ENCODE data around the gene LHFPL3. TPM values are rescaled to one million over a fixed set of nuclear protein-coding genes. Genes with fewer than 3 reads are reported as not detected.

LHFPL3 gene
- total RNA-seq, 1 experiment from 2014 or later: not detected

DNA sequence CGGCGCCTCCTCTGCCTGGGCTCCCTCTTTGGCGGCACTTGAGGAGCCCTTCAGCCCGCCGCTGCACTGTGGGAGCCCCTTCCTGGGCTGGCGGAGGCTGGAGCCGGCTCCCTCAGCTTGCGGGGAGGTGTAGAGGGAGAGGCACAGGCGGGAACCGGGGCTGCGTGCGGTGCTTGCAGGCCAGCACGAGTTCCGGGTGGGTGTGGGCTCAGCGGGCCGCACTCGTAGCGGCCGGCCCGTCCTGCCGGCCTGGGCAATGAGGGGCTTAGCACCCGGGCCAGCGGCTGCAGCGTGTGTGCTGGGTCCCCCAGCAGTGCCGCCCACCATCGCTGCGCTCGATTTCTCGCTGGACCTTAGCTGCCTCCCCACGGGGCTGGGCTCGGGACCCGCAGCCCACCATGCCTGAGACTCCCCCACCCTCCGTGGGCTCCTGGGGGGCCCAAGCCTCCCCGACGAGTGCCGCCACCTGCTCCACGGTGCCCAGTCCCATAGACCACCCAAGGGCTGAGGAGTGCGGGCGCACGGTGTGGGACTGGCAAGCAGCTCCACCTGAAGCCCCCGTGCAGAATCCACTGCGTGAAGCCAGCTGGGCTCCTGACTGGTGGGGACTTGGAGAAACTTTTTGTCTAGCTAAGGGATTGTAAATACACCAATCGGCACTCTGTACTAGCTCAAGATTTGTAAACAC is 611.8 kb downstream of the LHFPL3 start:
- Histone ChIP-seq H2BK20ac (ENCODE audit: low read depth, low read length, poor library complexity, severe bottlenecking) (no peak overlapping the region), H4K5ac (ENCODE audit: insufficient read length, low read depth, low read length) (no peak overlapping the region), H3K23ac (ENCODE audit: insufficient read length, low read depth, low read length) (no peak overlapping the region), H3K4me2 (ENCODE audit: insufficient read depth, insufficient read length, low read length) (no peak overlapping the region), H3K79me1 (ENCODE audit: insufficient read depth, low read depth, low read length, poor library complexity, severe bottlenecking) (no peaks in the 10 kb centered on the region), H3K4ac (ENCODE audit: low read depth, low read length) (no peak overlapping the region), H3K9me3 (ENCODE audit: control insufficient read depth, low read depth, low read length) (no peaks in the 10 kb centered on the region), H2BK15ac (ENCODE audit: low read depth, low read length) (no peak overlapping the region), H2BK120ac (ENCODE audit: low read depth, low read length, poor library complexity, severe bottlenecking) (no peak overlapping the region), H2BK5ac (ENCODE audit: insufficient read length, low read length) (no peak overlapping the region), H3K27ac (ENCODE audit: insufficient read length, low read depth, low read length) (no peak overlapping the region), H2AK5ac (ENCODE audit: insufficient read length, low read length) (no peak overlapping the region), H3K4me1 (ENCODE audit: insufficient read depth, low read length) (no peaks in the 10 kb centered on the region), H3T11ph (ENCODE audit: low read length) (no peak overlapping the region), H4K20me1 (ENCODE audit: control insufficient read depth, insufficient read depth, insufficient read length) (no peaks in the 10 kb centered on the region), H3K79me2 (ENCODE audit: insufficient read depth, low read length) (no peaks in the 10 kb centered on the region), H2BK12ac (ENCODE audit: insufficient read length, low read depth, low read length) (no peak overlapping the region), H3K14ac (ENCODE audit: insufficient read depth, low read length) (no peak overlapping the region), H3K18ac (ENCODE audit: insufficient read length, low read depth, low read length) (no peak overlapping the region), H4K8ac (replicated peaks; ENCODE audit: insufficient read length, low read depth, low read length) (no peak overlapping the region), H4K91ac (ENCODE audit: insufficient read length, low read depth, low read length) (no peak overlapping the region), H3K27me3 (ENCODE audit: insufficient read depth, low read length) (no peaks in the 10 kb centered on the region), H2AFZ (ENCODE audit: low read length) (no peak overlapping the region), H3K23me2 (ENCODE audit: insufficient read length, low read depth, low read length, poor library complexity, severe bottlenecking) (no peaks in the 10 kb centered on the region), H3K56ac (ENCODE audit: insufficient read length, low read depth, low read length) (no peak overlapping the region), H3K9ac (ENCODE audit: extremely low read depth, insufficient read length, low read length) (no peak overlapping the region)
- Mint-ChIP-seq H3K4me3 (no peak overlapping the region), H3K36me3 (ENCODE audit: insufficient read depth in 1 of 3, low read depth in 3 of 3) (no peaks in the 10 kb centered on the region), H3K27ac (no peak overlapping the region; a peak in 1 of 7 replicates), H3K4me1 (peaks cover 8 to 14% of the 10 kb centered on the region in 2 experiments), H3K27me3 (ENCODE audit: low read depth) (peaks cover 3% of the 10 kb centered on the region; the same call in 1 of the 2 replicates), H3K9me3 (peaks cover 0 to 3% of the 10 kb centered on the region in 2 experiments; a peak in 3 of 5 replicates)
- no CpG with 5 or more reads among the region's 43 CpGs for WGBS (ENCODE audit: extremely low coverage, insufficient read length, low lambda C conversion rate)
- TF ChIP-seq, protein P1, sequence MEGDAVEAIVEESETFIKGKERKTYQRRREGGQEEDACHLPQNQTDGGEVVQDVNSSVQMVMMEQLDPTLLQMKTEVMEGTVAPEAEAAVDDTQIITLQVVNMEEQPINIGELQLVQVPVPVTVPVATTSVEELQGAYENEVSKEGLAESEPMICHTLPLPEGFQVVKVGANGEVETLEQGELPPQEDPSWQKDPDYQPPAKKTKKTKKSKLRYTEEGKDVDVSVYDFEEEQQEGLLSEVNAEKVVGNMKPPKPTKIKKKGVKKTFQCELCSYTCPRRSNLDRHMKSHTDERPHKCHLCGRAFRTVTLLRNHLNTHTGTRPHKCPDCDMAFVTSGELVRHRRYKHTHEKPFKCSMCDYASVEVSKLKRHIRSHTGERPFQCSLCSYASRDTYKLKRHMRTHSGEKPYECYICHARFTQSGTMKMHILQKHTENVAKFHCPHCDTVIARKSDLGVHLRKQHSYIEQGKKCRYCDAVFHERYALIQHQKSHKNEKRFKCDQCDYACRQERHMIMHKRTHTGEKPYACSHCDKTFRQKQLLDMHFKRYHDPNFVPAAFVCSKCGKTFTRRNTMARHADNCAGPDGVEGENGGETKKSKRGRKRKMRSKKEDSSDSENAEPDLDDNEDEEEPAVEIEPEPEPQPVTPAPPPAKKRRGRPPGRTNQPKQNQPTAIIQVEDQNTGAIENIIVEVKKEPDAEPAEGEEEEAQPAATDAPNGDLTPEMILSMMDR (conservative IDR thresholded peaks at IDR 0.05): no peak
- DNase-seq: peak; percentile 42
